Astrocyte (in vitro differentiated cells and primary cell): ENCODE results near the gene IFNG-AS1. TPM values are rescaled to one million over a fixed set of nuclear protein-coding genes. Genes with fewer than 3 reads are reported as not detected.

Source experiments
- DNase-seq: peaks from one replicate; pipeline ENCODE4 v3.0.0-alpha.2; 2010; ENCODE audit warnings: low read depth
- FAIRE-seq: peaks from 2 replicates; lab custom pipeline; 2011; peaks lifted over from hg19 to GRCh38; lab: Jason Lieb, UNC
- H2AFZ ChIP-seq: 2 replicates; pipeline ENCODE4 v1.6.0; 2012; ENCODE audit warnings: low read depth, low read length, inconsistent platforms
- H3K27ac ChIP-seq: 2 replicates; pipeline ENCODE4 v1.5.1; 2011; ENCODE audit warnings: low read depth, low read length, inconsistent platforms
- H3K27me3 ChIP-seq: 2 replicates; pipeline ENCODE4 v1.6.0; 2011; ENCODE audit warnings: low read length, inconsistent platforms; ENCODE audit not compliant: insufficient read depth
- H3K36me3 ChIP-seq: 2 replicates; pipeline ENCODE4 v1.5.1; 2011; ENCODE audit warnings: low read length, inconsistent platforms; ENCODE audit not compliant: insufficient read depth
- H3K4me1 ChIP-seq: 2 replicates; pipeline ENCODE4 v1.5.1; 2011; ENCODE audit warnings: low read length, inconsistent platforms; ENCODE audit not compliant: insufficient read depth
- H3K4me2 ChIP-seq: 2 replicates; pipeline ENCODE4 v1.6.0; 2012; ENCODE audit warnings: low read length, inconsistent platforms
- H3K4me3 ChIP-seq: 2 replicates; pipeline ENCODE4 v1.5.1; 2011; ENCODE audit warnings: low read depth, mild to moderate bottlenecking, low read length, inconsistent platforms; ENCODE audit not compliant: insufficient read depth
- H3K79me2 ChIP-seq: 2 replicates; pipeline ENCODE4 v1.6.0; 2012; ENCODE audit warnings: mild to moderate bottlenecking, low read length, inconsistent platforms; ENCODE audit not compliant: insufficient read depth
- H3K9ac ChIP-seq: 2 replicates; pipeline ENCODE4 v1.6.0; 2012; ENCODE audit warnings: mild to moderate bottlenecking, low read length, inconsistent platforms
- H3K9me3 ChIP-seq: 2 replicates; pipeline ENCODE4 v1.5.1; 2012; ENCODE audit warnings: low read depth, mild to moderate bottlenecking, low read length, inconsistent platforms; ENCODE audit not compliant: insufficient read depth
- H4K20me1 ChIP-seq: 2 replicates; pipeline ENCODE4 v1.6.0; 2012; ENCODE audit warnings: low read length, inconsistent platforms; ENCODE audit not compliant: insufficient read depth
- H3K27ac Mint-ChIP-seq: one replicate; pipeline ENCODE4 v1.8.0; 2021; ENCODE audit warnings: mild to moderate bottlenecking, mixed read lengths; ENCODE audit not compliant: unreplicated experiment
- H3K27me3 Mint-ChIP-seq: one replicate; pipeline ENCODE4 v1.8.0; 2021; ENCODE audit warnings: low read depth, mixed read lengths; ENCODE audit not compliant: unreplicated experiment
- H3K36me3 Mint-ChIP-seq: one replicate; pipeline ENCODE4 v1.8.0; 2021; ENCODE audit warnings: low read depth, mixed read lengths; ENCODE audit not compliant: unreplicated experiment
- H3K4me1 Mint-ChIP-seq: one replicate; pipeline ENCODE4 v1.8.0; 2021; ENCODE audit warnings: low read depth, mixed read lengths; ENCODE audit not compliant: unreplicated experiment
- H3K4me3 Mint-ChIP-seq: one replicate; pipeline ENCODE4 v1.8.0; 2021; ENCODE audit warnings: mild to moderate bottlenecking, moderate library complexity, mixed read lengths; ENCODE audit not compliant: unreplicated experiment
- H3K9me3 Mint-ChIP-seq: one replicate; pipeline ENCODE4 v1.8.0; 2021; ENCODE audit warnings: mild to moderate bottlenecking, mixed read lengths; ENCODE audit not compliant: unreplicated experiment
- EZH2 ChIP-seq: IDR thresholded peaks from 2 replicates; pipeline ENCODE4 v1.6.1; 2012; ENCODE audit warnings: mild to moderate bottlenecking, low read length, inconsistent platforms; ENCODE audit not compliant: insufficient read depth
- total RNA-seq: library from RNA; stranded (reverse); gene quantifications from 2 replicates; pipeline ENCODE4 v1.2.1, GENCODE V29; 2021
- TF ChIP-seq, protein P1 (sequence below): IDR thresholded peaks from 2 replicates; pipeline ENCODE4 v1.5.1; 2011; ENCODE audit warnings: low read depth, mild to moderate bottlenecking, inconsistent platforms, low read length, moderate library complexity; ENCODE audit not compliant: insufficient read depth

IFNG-AS1 gene
- total RNA-seq, 1 donor from 2014 or later: not detected

DNA sequence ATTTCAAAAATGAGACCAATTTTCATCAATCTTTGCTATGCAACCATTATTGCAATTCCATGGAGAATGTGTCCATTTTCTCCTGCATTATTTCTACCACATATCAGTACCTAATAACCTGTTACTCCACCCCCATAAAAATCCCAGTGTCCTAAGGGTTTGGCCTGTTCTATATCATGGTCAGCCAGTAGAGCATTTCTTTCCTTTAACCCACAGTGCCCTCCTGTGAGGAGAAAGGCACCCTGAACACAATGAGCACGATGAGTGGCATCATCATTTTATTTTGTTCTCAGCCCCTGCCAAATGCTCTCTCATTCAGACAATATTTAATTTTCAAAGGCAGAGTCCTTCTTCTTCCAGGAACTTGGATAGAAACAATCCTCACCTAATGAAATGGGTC lies 11.6 kb upstream of the IFNG-AS1 start:
- H3K79me2 ChIP-seq: no peaks in the 10 kb centered on the region

DNA sequence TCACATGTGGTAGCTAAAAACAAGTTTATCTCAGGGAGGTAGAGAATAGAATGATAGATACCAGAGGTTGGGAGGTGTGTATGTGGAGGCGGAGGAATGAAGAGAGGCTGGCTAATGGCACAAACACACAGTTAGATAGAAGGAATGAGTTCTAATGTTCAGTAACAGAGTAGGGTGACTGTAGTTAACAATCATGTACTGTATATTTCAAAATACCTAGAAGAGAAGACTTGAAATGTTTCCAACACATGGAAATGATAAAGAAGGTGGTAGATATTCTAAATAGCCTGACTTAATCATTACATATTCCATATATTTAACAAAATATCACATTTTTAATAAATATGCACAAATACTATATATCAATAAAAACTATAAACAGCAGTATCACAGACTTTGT lies 8.9 kb upstream of the IFNG-AS1 start:
- H3K4me1 Mint-ChIP-seq: peaks cover 23% of the 10 kb centered on the region

More for the DNA sequence above, 11.6 kb upstream of the IFNG-AS1 start:
- Histone ChIP-seq H3K4me3 (no peak overlapping the region), H4K20me1 (no peaks in the 10 kb centered on the region), H3K36me3 (no peaks in the 10 kb centered on the region), H3K27ac (no peak overlapping the region), H3K4me1 (peaks cover 11% of the 10 kb centered on the region), H3K4me2 (no peak overlapping the region), H3K9me3 (peaks cover 3% of the 10 kb centered on the region), H3K9ac (no peak overlapping the region), H2AFZ (no peak overlapping the region), H3K27me3 (no peaks in the 10 kb centered on the region)
- Mint-ChIP-seq H3K36me3 (peaks cover 3% of the 10 kb centered on the region), H3K9me3 (peaks cover 32% of the 10 kb centered on the region), H3K4me3 (no peak overlapping the region), H3K4me1 (peaks cover 21% of the 10 kb centered on the region), H3K27me3 (no peaks in the 10 kb centered on the region), H3K27ac (no peak overlapping the region)
- FAIRE-seq (no peak), DNase-seq (no peak)
- no peak for TF ChIP-seq EZH2
- TF ChIP-seq, protein P1, sequence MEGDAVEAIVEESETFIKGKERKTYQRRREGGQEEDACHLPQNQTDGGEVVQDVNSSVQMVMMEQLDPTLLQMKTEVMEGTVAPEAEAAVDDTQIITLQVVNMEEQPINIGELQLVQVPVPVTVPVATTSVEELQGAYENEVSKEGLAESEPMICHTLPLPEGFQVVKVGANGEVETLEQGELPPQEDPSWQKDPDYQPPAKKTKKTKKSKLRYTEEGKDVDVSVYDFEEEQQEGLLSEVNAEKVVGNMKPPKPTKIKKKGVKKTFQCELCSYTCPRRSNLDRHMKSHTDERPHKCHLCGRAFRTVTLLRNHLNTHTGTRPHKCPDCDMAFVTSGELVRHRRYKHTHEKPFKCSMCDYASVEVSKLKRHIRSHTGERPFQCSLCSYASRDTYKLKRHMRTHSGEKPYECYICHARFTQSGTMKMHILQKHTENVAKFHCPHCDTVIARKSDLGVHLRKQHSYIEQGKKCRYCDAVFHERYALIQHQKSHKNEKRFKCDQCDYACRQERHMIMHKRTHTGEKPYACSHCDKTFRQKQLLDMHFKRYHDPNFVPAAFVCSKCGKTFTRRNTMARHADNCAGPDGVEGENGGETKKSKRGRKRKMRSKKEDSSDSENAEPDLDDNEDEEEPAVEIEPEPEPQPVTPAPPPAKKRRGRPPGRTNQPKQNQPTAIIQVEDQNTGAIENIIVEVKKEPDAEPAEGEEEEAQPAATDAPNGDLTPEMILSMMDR: no peak

More for the DNA sequence above, 8.9 kb upstream of the IFNG-AS1 start:
- Mint-ChIP-seq H3K27ac (no peak overlapping the region), H3K36me3 (peaks cover 3% of the 10 kb centered on the region), H3K9me3 (peaks cover 22% of the 10 kb centered on the region), H3K4me3 (no peak overlapping the region), H3K27me3 (no peaks in the 10 kb centered on the region)
- H3K9me3 ChIP-seq: peaks cover 3% of the 10 kb centered on the region
- H3K27ac ChIP-seq: peak overlapping the region; percentile 88
- FAIRE-seq (no peak), DNase-seq (no peak)
- no peaks in the 10 kb centered on the region for H3K79me2 ChIP-seq
- TF ChIP-seq, protein P1: no peak
- no peak for TF ChIP-seq EZH2
- H3K4me1 ChIP-seq: peaks cover 11% of the 10 kb centered on the region
- H2AFZ ChIP-seq: no peak overlapping the region
- no peak overlapping the region for H3K9ac ChIP-seq
- no peaks in the 10 kb centered on the region for H3K36me3 ChIP-seq
- no peak overlapping the region for H3K4me3 ChIP-seq
- no peaks in the 10 kb centered on the region for H4K20me1 ChIP-seq
- H3K4me2 ChIP-seq: no peak overlapping the region
- H3K27me3 ChIP-seq: no peaks in the 10 kb centered on the region
